ENCODE measurements around the gene TRUB1.

The TRUB1 gene

GRCh38 chr10:114975091-114975490, 37.1 kb downstream of the TRUB1 start:
- no peak for DNase-seq (ENCODE audit: low read depth in 2 of 2)

DNA sequence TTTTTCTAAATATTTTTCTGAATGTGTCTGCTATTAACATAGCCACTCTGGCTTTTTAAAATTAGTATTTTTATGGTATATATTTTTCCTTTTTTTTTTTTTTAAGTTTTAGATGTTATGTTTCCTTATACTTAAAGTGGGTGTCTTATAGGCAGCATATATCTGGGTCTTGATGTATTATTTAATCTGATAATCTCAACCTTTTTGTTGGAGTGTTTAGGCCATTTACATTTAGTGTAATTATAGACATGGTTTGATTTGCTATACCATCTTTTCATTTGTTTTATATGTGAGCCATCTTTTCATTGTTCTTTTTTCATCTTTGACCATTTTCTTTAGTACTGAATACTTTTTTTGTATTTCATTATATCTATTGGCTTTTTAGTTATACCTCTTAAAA, 45.0 kb downstream of the TRUB1 start:
- DNase-seq (ENCODE audit: low read depth in 2 of 2), result no peak

GRCh38 chr10:114987995-114988394, 50.0 kb downstream of the TRUB1 start:
- no peak for DNase-seq (ENCODE audit: low read depth in 2 of 2)

GRCh38 chr10:114990586-114990985, 52.6 kb downstream of the TRUB1 start:
- DNase-seq (ENCODE audit: low read depth in 2 of 2), result no peak

DNA sequence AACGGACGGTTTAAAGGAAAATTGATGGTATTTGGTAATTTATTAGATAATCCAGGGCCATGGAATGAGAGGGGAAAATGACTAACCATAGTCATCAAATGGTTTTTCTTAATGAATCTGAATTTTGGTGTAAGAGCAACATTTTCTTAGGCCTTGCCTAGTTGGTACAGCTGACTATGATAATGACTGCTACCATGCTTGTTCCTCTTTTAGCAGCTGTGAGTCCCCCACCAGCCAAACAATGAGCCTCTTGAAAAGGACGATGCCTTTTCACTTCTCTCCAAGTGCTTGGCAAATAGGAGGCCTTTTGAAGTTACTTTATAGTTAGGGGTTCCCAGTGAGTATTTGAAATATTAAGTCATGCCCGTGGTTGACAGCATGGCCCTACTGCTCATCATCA, 53.0 kb downstream of the TRUB1 start:
- no peak for DNase-seq (ENCODE audit: low read depth in 2 of 2)

GRCh38 chr10:114992189-114992775, 54.3 kb downstream of the TRUB1 start:
- DNase-seq (ENCODE audit: low read depth in 2 of 2), result no peak

- DNase-seq (ENCODE audit: low read depth in 2 of 2), result no peak
Observed at GRCh38 chr10:114995468-114996247, 57.7 kb downstream of the TRUB1 start.

DNA sequence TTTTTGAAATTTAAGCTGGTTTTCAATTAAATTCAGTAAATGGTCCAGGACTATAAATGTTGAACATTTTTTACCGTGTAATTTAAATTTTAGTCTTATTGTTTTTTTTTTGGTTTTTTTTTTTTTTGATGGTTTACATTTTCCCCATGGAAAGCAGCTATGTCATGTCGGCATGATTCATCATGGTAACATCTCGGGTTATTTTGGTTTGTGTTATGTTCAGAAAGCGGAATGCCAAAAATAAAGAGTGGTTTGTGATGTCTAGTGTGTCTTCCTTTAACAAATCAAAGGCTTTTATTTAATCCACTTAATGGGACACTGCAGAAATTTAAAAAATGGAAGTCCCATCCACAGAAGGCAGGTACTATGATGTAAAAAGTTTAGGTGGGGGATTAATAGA, 58.5 kb downstream of the TRUB1 start:
- DNase-seq (ENCODE audit: low read depth in 2 of 2), result no peak

DNA sequence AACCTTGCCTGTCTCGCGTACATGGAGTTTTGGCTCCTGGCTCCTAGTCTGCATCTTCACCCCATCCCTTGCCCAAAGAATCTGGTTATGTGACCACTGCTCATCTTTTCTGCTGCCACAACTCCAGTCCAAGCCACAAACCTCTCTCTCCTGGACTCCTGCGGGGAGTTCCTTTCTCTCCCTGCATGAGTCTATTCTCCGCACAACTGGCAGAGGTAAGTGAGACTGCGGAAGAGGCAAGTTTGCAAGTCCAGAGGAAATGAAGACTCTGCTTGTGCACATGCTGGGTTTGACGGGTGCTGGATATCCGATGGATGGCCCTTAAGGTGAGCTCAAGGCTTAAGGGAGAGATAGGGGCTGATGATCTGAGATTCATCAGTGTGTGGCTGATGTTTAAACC, 61.0 kb downstream of the TRUB1 start:
- DNase-seq (ENCODE audit: low read depth in 2 of 2), result no peak

DNA sequence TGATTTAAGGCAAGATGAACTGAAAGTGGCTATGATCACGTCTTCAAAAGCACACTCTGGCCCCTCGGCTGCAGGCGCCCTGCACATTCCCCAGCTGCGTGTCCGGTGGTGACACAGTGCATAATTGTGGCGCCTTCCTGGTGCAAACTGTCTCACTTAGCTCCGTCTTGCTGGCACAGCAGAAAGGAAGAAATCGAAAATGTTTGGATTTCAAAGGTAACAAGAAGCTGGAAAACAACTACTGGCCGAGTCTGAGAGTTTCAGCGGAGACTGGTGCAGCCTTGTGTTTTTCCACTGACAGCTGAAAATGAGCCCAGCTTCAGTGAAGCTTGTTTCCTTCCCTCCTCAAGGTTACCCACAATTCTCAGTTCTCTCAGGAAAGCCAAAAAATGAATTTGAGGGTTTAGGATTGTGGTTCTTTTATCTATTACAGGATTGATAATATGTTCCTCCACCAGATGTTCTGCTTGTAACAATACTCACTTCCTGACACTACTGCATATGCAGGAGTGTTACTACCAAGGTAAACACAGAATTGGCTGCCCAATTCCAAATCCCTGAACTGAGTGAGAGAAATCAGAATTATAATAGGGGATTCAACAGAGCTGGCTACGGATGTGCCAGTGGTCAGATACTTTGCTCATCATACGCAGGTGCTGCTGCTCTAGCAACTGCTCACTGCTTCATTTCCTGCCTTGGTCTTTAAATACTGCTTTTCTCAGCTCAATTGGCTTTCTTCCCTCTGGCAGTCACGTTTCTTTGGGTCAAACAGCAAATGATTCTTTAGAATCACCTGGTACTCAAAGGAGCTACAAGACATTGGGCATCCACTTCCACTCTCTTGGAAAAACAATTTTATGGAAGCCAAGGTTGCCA, 63.7 kb downstream of the TRUB1 start:
- no peak for DNase-seq (ENCODE audit: low read depth in 2 of 2)

- DNase-seq (ENCODE audit: low read depth in 2 of 2), result no peak
Observed at GRCh38 chr10:115003396-115003795, 65.4 kb downstream of the TRUB1 start.

- no peak for DNase-seq (ENCODE audit: low read depth in 2 of 2)
Observed at GRCh38 chr10:115004236-115004862, 66.4 kb downstream of the TRUB1 start.

GRCh38 chr10:115005771-115006170, 67.8 kb downstream of the TRUB1 start:
- DNase-seq (ENCODE audit: low read depth in 2 of 2), result no peak

DNA sequence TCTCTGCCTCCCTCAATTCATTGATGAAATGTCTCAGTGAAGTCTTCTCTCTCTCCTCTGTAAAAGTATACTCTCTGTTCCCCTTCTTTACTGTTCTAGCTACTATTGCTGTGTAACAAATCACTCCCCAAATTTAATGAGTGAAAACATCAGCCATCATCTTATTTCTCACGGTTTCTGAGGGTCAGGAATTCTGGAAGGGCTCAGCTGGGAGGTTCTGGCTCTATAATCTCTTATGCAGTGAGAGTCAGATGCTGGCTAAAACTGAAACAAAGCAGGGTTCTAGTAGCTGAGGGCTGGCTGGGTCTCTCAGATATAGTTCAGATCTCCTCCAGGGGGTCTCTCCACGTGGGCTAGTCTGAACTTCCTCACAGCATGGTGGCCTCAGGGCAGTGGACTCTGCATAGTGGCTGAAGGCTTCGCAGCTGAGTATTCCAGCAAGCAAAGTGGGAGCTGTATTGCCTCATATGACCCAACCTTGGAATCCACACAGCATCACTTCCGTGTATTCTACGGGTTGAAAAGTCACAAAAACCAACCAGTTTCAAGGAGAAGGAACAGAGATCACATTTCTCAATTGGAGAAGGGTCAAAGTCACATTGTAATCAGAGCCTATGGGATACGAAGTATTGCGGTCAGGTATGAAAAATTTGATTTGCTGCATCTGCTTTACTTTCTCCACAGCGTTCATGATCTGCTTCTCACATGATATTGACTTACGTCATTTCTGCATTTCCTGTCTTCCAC, 80.4 kb downstream of the TRUB1 start:
- no peak for DNase-seq (ENCODE audit: low read depth in 2 of 2)

DNA sequence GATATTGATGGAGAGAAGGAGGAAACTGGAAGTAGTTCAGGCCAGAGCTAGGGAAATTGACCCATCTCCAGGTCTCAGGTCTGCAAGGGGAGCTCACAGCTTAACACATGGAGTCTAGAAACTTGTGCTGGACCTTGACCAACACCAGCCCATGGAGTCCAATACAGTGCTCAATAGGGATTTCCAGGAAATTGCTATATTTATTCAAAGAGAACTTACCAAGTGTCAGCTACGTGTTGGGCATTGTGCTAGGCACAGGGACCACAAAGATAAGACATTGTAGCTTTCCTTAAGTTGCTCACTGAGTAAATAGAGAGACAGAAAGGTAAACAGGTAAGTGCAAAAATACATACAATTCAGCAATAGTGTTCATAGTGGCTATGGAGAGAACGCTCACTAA, 82.5 kb downstream of the TRUB1 start:
- DNase-seq (ENCODE audit: low read depth in 2 of 2), result no peak

GRCh38 chr10:115022733-115023132, 84.7 kb downstream of the TRUB1 start:
- DNase-seq (ENCODE audit: low read depth in 2 of 2), result no peak

DNA sequence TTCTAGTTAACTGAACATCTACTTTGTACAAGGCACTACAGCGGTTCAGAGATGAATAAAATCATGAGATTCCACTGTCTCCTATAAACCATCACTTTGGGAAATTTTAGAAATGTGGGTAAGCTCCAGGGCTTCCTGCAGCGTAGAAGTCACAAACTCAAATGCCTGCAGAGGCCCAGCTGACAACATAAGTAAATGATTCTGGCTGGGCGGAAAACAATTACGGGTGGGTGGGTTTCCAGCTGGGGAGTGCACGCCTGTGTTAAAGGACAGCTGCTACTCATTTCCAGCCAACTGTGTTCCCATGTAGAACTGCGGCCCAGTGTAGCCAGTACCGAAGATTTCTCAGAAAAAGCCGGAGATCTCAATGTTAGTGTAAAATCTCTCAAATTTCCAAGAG, 85.7 kb downstream of the TRUB1 start:
- no peak for DNase-seq (ENCODE audit: low read depth in 2 of 2)

DNA sequence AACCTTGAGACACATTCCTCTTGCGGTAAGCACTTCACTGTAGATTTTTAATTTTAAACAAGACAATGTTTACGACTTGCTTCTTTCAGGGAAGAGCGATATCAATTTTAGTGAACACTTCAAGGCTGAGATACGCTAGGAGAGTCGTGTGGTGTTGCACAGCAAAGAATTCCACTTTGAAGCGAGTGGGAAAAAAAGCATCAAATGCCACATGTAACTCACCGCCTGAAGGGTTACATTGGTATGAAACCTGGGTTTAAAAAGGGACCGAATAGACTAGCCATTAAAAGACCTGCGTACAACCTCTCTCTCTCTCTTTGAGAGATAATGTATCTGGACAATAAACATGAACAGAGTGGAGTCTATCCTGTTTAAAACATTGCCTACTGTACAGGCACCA, 86.4 kb downstream of the TRUB1 start:
- no peak for DNase-seq (ENCODE audit: low read depth in 2 of 2)

GRCh38 chr10:115026056-115026745, 88.2 kb downstream of the TRUB1 start:
- DNase-seq (ENCODE audit: low read depth in 2 of 2), result no peak

DNA sequence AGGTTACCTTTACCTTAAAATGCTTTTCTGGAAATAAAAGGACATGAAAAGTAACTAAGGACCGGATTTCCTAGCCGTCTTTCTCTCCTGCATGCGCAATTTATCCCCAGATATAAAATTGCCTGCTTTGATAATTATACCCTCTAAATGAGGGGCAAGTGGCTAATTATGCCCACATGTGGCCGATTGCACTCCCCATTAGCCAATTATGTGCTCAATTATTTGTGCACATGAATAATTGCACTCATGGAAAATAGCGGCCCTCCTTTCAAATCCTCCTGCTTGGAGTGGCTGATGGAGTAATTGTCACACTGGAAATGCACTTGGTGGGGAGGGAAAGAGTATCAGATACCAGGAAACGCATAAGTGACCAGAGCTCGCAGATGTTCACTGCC, 88.7 kb downstream of the TRUB1 start:
- DNase-seq (ENCODE audit: low read depth in 2 of 2), result no peak
